ENCODE results near the gene PRKCZ.
"Not testable (repeated sequence)": the region's sequence is repeated elsewhere in the genome, so short reads cannot be mapped to it uniquely, and the experiment has no call there.

Gene PRKCZ

GRCh38 chr1:2121101-2121691 is 71.0 kb downstream of the PRKCZ start:
- no peak for DNase-seq (ENCODE audit: low read depth)

GRCh38 chr1:2121794-2122193 is 71.6 kb downstream of the PRKCZ start:
- DNase-seq (ENCODE audit: low read depth) = not testable (repeated sequence)

DNA sequence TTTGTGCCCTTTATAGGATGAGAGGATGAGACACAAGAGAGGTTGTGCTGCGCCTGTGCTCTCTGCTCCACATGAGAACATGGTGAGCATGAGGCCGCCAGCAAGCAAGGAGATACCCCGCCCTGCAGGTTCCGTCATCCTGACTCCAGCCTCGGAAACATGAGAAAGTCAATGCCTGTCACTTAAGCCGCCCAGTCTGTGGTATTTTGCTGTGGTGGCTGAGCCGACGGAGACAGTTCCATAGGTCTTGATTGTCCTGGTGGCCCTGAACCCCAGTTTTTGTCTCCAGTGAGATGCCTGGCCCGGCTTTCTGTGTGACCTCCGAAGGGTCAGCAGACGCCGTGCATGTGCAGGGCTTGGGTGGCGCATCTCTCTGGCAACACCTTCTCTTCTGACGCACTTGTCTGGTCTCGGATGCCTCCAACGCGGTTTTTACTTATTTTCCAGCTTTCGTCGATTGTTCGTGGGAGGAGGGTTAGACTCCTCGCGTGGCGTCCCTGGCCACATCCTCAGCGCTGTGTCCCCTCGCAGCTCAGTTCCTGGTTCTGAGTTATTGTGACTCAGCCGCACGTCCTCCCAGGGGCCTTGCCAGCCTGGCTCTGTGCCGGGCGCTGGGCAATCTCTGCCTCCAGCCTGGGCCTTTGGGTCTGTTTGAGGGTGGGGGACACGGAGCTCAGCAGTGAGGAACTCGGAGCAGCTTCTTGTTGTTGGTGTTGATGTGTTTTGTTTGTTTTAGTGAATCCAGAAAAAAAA is 74.4 kb downstream of the PRKCZ start:
- no peak for DNase-seq (ENCODE audit: low read depth)

GRCh38 chr1:2125350-2126211 is 75.4 kb downstream of the PRKCZ start:
- DNase-seq (ENCODE audit: low read depth) = no peak

- no peak for DNase-seq (ENCODE audit: low read depth)
These were observed 76.3 kb downstream of the PRKCZ start for GRCh38 chr1:2126331-2127186.

GRCh38 chr1:2127187-2128145 is 77.3 kb downstream of the PRKCZ start:
- no peak for DNase-seq (ENCODE audit: low read depth)

DNA sequence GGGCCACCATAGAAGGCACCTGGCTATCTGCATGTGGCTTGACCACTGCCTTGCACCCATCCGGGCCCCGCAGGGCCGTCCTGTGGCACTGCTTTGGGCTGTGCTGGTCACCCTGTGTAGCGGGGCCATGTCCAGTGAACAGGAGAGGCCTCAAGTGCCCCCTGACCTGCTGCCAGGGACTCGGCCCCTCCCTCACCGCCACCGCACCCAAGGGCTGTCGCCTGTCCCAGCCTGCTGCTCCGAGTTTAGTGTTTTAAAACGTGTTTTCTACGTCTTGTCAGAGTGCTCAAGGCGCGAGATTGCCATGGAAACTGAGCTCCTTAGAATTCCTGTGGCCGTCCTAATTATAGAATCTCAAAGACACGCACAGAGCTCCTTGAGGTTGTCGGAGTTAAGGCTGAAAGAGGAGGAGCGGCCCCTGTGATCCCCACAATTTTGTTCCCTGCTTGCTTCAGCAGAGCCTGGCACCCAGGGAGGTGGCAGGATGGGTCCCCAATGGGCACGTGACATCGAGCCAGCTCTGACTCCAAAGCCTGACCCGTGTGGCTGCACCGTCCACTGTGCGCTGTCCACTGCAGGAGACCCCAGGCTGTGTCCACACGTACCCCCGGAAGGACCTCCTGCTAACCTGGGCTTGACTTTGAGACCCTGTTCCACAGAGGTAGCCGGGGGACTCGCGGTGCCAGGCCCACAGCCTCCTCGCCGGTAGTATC is 78.1 kb downstream of the PRKCZ start:
- DNase-seq (ENCODE audit: low read depth) = no peak

DNA sequence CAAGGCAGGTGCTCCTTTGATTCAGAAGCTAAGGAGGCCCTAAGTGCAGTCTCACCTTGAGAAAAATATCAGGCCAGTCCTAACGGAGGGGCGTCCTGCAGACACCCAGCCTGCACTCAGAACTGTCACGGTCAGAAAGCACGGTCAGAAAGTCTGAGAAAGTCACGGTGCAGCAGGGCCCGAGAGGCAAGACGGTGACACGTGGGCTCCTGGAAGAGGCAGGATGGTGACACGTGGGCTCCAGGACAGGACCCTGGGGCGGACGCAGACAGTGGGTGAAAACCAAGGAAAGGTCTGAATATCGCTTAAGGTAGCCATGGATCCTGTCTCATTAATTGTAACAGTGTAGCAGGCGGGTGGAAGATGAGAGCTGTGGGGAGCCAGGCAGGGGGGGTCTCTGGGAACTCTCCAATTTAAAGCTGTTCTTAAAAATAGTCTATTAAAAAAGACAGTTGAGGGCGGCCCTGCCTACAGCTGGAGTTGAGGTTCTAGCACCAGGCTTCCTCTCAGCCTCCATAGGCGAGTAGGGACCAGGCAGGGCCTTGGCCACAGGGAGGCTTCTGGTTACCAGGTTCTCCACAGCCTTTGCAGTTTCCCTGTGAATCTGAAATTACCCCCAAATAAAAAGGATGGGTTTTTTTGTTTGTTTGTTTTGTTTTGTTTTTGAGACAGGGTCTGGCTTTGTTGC is 79.2 kb downstream of the PRKCZ start:
- no peak for DNase-seq (ENCODE audit: low read depth)

DNA sequence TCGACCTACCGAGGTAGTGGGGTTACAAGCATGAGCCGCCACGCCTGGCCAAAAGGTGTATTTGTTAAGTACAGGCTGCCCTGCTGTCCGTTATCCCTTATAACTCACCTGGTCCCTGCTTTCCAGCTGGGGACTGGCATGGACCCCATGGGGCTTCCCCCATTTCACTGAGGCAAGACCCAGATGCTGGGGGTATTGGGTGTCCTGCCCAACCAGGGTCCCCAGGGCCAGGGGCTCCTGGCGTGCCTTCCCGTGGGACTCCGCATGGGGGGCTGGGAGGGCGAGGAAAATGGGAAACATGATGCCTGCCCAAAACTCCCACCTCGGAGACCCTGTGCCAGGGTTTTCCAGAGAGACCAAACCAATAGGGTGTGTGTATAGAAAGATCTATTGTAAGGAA is 79.9 kb downstream of the PRKCZ start:
- no peak for DNase-seq (ENCODE audit: low read depth)

DNA sequence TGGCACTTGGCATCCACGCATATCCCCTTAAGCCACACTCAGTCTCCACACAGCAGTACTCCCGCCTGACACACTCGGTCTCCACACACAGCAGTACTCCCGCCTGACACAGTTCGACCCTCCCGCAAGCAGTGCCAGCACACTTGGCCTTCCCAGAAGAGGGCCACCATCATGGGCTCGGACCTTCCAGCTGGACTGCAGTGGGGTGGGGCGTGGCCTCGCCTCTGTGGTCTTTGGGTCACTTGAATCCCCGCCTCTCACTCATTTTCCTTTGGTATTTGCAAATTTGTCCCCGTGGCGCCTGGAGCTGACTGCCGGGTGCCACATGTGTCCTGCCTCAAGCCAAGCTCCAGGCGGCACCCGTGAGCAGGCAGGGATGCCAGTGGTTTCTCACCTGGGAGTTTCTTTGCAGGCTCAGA is 80.7 kb downstream of the PRKCZ start:
- DNase-seq (ENCODE audit: low read depth) = no peak

DNA sequence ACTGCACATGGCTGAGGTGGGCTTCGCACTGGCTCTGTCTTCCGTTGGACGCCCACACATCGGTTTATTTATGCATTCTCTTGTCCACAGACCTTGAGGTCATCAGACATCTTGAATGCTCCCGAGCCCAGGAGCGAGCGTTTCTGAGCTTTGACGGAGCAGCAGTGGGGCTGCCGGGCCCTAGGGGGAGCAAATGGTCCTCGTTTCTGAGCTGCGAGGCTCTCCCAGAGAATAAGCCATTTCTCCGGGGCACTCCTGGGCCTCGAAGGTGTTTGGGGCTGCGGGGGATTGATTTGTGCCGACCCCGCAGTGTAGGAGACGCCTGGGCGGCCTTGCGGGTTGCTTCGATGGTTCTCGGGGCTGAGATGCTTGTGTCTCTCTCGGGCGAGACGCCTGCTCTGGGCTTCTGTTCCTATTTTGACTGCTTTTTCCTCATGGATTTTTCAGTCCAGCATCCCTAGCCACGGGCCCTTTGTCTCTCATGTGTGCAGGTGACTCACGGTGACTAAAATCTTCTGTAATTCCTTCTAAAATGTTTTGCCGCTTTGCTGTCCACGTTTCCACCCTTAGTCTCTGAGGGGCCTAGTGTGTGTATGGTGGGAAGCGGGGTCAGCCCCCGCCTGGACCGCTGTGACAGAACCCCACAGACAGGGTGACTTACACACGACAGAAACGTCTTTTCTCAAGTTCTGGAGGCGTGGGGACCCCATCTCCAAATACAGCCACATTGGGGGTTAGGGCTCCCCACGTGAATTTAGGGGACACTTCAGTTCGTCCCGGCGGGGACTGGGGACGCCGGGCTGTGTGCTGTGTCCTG is 82.2 kb downstream of the PRKCZ start:
- DNase-seq (ENCODE audit: low read depth) = no peak

DNA sequence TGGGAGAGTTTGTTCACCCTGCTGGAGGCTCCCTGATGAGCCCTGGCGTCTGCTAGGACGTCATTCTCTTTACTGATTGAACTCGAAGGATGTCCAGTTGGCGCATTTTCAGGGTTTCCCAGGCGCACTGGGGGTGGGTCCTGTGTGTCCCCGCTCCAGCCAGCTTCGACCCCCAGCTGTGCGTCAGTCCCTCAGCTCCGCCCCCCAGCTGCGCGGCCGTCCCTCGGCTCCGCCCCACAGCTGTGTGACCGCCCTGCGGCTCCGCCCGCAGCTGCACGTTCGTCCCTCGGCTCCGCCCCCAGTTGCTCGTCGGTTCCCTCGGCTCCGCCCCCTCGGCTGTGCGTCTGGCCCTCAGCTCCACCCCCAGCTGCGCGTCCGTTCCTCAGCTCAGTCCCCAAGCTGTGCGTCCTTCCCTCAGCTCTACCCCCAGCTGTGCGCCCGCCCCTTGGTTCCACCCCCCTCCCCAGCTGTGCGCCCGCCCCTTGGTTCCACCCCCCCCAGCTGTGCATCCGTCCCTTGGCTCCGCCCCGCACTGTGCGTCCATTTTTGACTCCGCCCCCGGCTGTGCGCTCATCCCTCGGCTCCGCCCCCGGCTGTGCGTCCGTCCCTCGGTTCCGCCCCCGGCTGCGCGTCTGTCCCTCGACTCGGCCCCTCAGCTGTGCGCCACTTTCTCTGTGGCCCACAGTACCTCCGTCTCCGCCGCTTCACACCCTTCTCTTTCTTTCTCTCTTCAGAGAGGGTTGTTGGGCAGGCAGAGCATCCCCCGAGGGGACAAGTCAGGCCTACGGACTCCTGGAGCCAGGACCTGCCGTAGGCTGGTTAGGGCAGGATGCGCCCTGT is 83.0 kb downstream of the PRKCZ start:
- DNase-seq (ENCODE audit: low read depth) = peak; percentile 91

DNA sequence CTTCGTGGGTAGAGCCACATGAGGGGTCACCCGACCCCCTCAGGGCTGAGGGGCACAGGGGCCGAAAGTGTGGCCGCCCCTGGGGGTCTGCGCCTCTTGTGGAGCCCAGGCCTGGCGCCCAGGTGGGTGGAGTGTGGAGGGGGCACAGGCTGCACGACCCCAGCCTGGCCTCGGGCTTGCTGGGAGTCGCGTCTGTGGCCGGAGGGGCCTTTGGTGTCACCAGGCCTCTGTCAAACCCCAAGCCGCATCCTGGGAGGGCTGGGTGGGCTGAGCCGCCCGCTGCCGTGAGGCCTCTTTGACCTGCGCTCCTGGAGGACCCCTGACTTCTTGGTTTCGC is 83.6 kb downstream of the PRKCZ start:
- DNase-seq (ENCODE audit: low read depth) = no peak

- DNase-seq (ENCODE audit: low read depth) = no peak
These were observed 84.0 kb downstream of the PRKCZ start for GRCh38 chr1:2134266-2134620.

DNA sequence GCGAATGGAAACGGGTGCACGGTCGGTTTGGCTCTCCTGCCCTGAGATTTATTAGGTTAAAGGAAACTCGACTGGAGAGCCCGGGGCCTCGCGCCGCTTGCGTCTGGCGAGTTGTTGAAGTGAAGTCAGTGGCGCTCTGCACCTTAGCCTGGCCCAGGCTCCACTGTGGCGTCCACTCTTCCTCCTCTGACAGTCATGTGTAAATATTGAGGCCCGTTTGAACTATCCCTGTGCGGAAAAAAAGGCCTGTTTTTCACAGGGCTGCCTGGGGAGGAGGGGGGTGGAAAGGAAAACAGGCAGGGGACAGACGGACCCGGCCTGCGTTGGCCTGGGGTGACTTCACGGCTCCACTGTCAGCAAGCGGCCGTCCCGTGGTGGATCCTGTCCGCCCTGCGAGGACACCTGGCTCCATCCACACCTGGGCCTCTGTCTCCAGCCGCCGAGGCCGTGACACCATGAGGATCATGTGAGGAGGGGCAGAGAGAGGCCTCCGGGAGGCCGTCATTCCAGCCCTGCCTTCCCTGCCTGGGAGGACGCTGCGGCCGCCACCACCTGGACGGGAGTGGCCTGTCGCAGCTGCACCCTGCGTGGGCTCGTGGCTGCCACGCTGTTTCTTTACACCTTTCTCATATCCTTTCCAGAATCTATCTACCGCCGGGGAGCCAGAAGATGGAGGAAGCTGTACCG is 84.6 kb downstream of the PRKCZ start:
- no peak for DNase-seq (ENCODE audit: low read depth)

DNA sequence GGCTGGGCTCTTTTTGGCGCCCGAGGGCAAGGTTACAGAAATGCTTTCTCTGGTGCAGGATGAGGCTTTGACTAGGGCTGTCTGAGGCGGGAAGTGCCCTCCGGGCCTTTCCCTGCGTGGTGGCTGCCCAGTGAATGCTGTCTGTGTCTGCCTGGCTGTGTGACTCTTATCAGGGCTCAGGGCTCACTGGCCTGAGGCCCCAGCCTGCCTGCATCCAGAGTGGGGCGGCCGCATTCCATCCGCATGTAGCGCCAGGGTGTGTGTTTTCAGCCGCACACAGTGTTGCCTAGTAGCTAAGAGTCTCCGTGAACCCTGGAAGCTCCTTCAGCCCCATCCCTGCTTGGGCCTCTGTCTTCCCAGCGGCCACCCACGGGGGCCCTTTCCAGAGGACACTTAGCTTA is 85.2 kb downstream of the PRKCZ start:
- DNase-seq (ENCODE audit: low read depth) = no peak

GRCh38 chr1:2135941-2136340 is 85.7 kb downstream of the PRKCZ start:
- no peak for DNase-seq (ENCODE audit: low read depth)
